Articular chondrocyte of knee joint (primary cell): ENCODE results near the gene SEPTIN12. TPM values are rescaled to one million over a fixed set of nuclear protein-coding genes. Genes with fewer than 3 reads are reported as not detected.

Experiments
- small RNA-seq: library from RNA; depleted of rRNA; stranded (forward); fragments of <200 nt; gene quantifications from one replicate; pipeline ENCODE3, GENCODE V24; 2012
- total RNA-seq: library from RNA; depleted of rRNA; stranded (reverse); fragments of >200 nt; gene quantifications from 2 replicates; pipeline ENCODE4 v1.2.3, GENCODE V29; 2012

SEPTIN12 gene, protein sequence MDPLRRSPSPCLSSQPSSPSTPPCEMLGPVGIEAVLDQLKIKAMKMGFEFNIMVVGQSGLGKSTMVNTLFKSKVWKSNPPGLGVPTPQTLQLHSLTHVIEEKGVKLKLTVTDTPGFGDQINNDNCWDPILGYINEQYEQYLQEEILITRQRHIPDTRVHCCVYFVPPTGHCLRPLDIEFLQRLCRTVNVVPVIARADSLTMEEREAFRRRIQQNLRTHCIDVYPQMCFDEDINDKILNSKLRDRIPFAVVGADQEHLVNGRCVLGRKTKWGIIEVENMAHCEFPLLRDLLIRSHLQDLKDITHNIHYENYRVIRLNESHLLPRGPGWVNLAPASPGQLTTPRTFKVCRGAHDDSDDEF
- not detected in 2 replicates for total RNA-seq

DNA sequence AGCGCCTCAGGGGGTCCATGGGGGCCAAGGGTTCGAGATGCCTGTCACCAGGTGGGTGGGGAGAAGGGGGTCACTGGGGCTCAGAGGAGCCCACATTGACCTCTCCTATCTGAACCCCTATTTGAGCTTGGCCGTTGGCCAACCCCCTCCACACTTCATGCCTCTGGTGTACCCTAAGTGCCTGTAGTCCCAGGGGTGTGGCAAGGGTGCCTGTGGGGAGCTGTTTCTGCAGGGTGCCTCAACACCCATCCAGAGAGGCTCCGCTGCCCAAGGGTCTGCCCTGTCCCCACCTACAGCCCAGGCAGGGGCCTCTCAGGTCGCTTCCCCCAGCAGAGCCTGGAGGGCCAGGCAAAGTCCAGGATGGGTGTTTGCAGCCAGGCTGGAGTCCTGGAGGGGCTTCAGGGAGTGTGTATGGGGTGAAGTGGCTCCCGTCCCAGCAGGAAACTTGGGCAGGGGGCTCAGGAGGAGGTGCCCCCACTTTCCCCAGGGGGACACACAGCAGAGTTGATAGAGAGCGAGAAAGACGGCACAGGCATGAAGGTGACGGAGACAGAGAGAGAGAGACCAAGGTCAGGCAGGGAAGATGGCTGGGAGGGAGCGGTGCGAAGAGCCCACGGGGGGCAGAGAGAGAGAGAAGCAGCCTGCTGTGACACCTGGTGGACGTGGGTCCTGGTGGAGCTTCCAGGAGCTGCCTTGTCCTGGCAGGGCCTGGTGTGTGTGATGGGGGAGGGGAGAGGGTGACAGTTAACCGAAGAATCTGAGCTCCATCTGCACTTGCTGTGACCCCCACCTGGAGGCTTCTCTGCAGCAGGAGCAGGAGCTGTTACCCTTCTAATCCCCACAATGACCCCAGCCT is at the start of gene SEPTIN12:
SEPTIN12 (minus strand) TSS at position 719 of the 856 bp plus-strand sequence; CDS start at position 19, 700 bp downstream.

DNA sequence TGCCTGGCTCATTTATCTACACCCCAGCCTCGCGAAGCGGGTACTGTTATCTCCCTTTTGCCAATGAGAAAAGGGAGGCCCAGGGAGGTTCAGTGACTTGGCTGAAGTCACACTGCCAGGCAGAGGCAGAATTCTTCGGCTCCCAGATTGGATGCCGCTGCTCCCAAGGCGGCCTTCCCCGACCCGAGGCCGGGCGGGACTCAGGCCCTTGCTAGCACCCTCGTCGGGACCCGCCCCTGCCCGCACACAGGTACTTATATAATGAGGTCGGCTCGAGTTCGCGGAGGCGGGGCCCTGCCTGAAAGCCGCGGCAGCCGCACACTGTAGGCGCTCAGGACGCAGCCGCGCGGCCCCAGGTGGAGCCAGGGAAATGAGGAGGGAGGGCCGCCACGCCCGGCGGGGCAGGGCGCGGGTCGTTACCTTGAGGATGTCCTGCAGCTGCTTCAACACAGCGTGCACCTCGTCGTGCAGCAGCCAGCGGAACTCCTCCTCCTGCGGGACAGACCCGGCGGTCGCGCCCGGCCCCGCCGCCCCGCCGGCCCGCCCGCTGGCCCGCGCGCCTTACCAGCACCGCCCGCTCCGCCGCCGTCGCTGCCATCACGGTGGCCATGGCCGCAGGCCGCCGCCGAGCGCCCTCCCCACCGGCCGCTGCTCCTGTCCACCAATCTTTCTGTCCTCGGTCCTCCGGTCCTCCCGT is 14.0 kb upstream of the SEPTIN12 start, which contains the start of gene ROGDI:
ROGDI (minus strand) TSS at position 672 of the 697 bp plus-strand sequence; CDS start at position 610, 62 bp downstream.

DNA sequence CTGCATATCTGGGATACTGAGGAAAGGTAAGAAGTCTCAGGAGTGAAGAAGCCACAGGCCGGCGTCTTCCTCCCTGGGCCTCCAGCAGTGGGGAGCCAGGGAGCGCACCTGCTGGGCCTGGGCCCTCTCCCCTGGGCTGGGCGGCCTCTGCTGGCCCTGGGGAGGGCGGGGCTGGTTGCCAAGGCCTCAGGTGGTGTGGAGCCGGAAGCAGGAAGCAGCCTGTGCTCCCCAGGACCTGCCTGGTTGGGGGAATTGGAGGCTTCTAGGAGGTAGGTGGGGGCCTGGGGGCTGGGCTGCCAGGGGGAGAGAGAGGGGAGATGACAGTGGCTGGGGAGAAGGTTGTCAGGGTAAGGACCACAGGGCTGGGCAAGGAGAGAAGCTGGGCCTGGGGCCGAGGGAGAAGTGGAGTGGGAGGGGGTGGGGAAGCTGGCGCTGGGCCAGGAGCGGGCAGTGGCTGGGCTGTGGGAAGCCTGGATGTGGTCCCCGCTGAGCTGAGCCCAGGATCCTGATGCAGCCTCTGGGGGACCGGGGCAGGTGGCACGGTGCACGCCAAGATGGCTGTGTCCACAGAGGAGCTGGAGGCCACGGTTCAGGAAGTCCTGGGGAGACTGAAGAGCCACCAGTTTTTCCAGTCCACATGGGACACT is 7.2 kb upstream of the SEPTIN12 start, which contains the start of gene SMIM22:
SMIM22 (plus strand) TSS at position 189 of the 647 bp plus-strand sequence; CDS start at position 555, 366 bp downstream.

DNA sequence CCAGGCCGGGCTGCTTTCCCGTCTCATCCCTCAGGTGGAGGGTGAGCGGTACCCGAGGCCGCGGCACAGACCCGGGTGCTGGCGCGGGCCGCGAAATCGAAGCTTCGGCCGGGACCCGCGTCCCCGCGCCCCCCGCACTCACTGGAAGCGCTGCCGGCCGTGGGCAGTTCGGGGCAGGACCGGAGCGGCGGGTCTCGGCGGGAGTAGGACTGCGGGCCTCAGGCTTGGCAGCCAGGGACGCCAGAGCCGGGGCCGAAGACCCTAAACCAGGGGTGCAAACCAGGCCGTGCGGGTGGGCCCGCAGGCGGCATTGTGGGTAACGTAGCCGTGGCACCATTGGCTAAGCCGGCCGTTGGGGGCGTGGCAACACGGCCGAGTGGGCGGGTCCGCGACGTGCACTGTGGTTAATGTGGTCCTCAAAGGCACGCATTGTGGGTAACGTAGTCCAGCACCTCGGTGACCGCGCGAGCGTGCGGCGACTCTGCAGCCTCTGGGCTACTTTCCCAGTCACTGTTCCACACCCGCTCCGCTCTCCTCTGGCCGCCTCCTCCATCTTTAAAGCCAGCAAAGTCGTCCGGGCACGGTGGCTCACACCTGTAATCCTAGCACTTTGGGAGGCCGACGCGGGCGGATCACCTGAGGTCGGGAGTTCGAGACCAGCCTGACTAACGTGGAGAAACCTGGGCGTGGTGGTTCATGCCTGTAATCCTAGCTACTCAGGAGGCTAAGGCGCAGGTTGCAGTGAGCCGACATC is 21.1 kb downstream of the SEPTIN12 start, which contains the start of gene ZNF500:
ZNF500 (minus strand) TSS at position 288 of the 754 bp plus-strand sequence. CDS start 1,184 bp downstream, outside the sequence.

DNA sequence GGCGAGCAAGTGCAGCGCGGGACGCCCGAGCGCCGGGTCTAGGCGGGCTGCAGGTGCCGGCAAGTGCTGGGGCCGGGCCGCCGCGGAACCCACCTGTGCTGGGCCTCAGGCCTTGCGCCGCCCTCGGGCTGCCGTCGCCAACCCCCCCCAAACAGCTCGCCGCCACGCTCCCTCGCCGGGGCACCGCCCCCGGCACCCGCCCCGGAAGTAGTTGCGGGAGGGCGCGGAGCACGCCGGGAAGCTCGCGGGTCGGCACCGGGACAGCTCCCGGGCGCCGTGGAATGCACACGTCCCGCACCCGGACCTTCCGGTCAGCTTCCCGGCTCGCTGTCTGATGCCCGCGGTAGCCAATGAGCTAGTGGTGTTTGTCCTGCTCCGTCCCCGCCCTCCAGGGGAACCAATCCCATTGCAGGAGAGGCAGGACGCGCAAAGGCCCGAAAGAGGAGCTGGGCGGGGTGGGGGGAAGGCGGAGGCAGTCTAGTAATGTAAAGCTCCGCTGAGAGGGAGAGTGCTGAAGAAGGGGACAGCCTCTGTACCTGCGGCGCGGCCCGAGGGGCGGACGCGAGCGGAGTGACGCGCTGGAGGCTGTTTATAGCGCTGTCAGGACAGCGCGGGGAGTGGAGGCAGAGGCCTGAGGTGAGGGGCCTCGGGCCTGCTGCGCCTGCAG is 53.9 kb downstream of the SEPTIN12 start, which contains the start of the genes ANKS3 and DNAAF8:
ANKS3 (minus strand) TSS at position 209 of the 667 bp plus-strand sequence. CDS start 4,122 bp downstream, outside the sequence.
DNAAF8 (plus strand) TSS at position 475 of the 667 bp plus-strand sequence. CDS start 1,978 bp downstream, outside the sequence.

Small RNA genes lying within 50 kb of the gene (small RNA-seq; reads per million reads assigned to genes)
- not detected for gene RF00017

Other genes starting within 250 kb of the SEPTIN12 start
- 17.1 and 18.8 TPM in 2 replicates for gene CDIP1, start 249.6 kb downstream of the SEPTIN12 start, total RNA-seq
- 0.11 and 0.13 TPM in 2 replicates for gene C16orf96, start 232.0 kb downstream of the SEPTIN12 start, total RNA-seq
- gene UBALD1, start 173.5 kb downstream of the SEPTIN12 start, total RNA-seq = 2.5 and 4.3 TPM in 2 replicates
- 37.2 and 42.9 TPM in 2 replicates for gene MGRN1, start 163.5 kb downstream of the SEPTIN12 start, total RNA-seq
- gene NUDT16L1, start 94.8 kb downstream of the SEPTIN12 start, total RNA-seq = 15.3 and 16.4 TPM in 2 replicates
- 22.7 and 26.3 TPM in 2 replicates for gene ANKS3, start 54.1 kb downstream of the SEPTIN12 start, total RNA-seq
- 1.8 and 2.2 TPM in 2 replicates for gene DNAAF8, start 53.8 kb downstream of the SEPTIN12 start, total RNA-seq
- 11.1 and 11.3 TPM in 2 replicates for gene ZNF500, start 21.2 kb downstream of the SEPTIN12 start, total RNA-seq
- gene SMIM22, start 7.0 kb upstream of the SEPTIN12 start, total RNA-seq = not detected in 2 replicates
- 8.8 and 13.7 TPM in 2 replicates for gene ROGDI, start 14.3 kb upstream of the SEPTIN12 start, total RNA-seq
- gene GLYR1, start 58.9 kb upstream of the SEPTIN12 start, total RNA-seq = 44.2 and 45.2 TPM in 2 replicates
- 25.6 and 31.9 TPM in 2 replicates for gene UBN1, start 59.1 kb upstream of the SEPTIN12 start, total RNA-seq
- 9.7 and 13.7 TPM in 2 replicates for gene PPL, start 148.8 kb upstream of the SEPTIN12 start, total RNA-seq
- gene SEC14L5, start 170.0 kb upstream of the SEPTIN12 start, total RNA-seq = under 0.01 and 0.22 TPM in 2 replicates
- 19.5 and 21.6 TPM in 2 replicates for gene NAGPA, start 245.6 kb upstream of the SEPTIN12 start, total RNA-seq